ENCODE data around the gene PTTG1. TPM values are rescaled to one million over a fixed set of nuclear protein-coding genes. Genes with fewer than 3 reads are reported as not detected.

The PTTG1 gene
- total and polyA plus RNA-seq, 9 of the 15 experiments (the other 6 are each of a cell fraction or from before 2014, with no cell fraction given): 193 to 1,088 (median 349) TPM

- TF ChIP-seq CREB1 (IDR thresholded peaks at IDR 0.05) (no peak), CREB1 (CRISPR knock-in tag; IDR thresholded peaks at IDR 0.05) (no peak), U2AF1 (optimal IDR thresholded peaks at IDR 0.05; ENCODE audit: low read depth, low read length) (no peak), ZNF395 (CRISPR knock-in tag; IDR thresholded peaks at IDR 0.05) (0 out of 2 replicates have a peak, but pooled peaks have one; percentile 26), EP300 (IDR thresholded peaks at IDR 0.05; ENCODE audit: low read length) (peak; percentile 45; the same call in 1 of the 2 replicates), NCOA1 (IDR thresholded peaks at IDR 0.05; ENCODE audit: low read depth) (no peak), SIRT6 (IDR thresholded peaks at IDR 0.05; ENCODE audit: low read depth, low read length) (no peak), MXI1 (IDR thresholded peaks at IDR 0.05; ENCODE audit: low read depth, low read length) (no peak), NKRF (IDR thresholded peaks at IDR 0.05; ENCODE audit: borderline replicate concordance) (no peak), TRIM24 (IDR thresholded peaks at IDR 0.05) (peak in 1 of 2 experiments; percentile 27; a peak in 1 of 4 replicates), BHLHE40 (IDR thresholded peaks at IDR 0.05; ENCODE audit: low read length) (no peak), THRB (CRISPR knock-in tag; conservative IDR thresholded peaks at IDR 0.05) (no peak), USF1 (CRISPR knock-in tag; IDR thresholded peaks at IDR 0.05) (no peak), MBD2 (IDR thresholded peaks at IDR 0.05; ENCODE audit: borderline replicate concordance, low read depth) (no peak), ZNF584 (CRISPR knock-in tag; IDR thresholded peaks at IDR 0.05; ENCODE audit: low read depth) (no peak), ZHX1 (conservative IDR thresholded peaks at IDR 0.05; ENCODE audit: low read length) (no peak), NFYB (IDR thresholded peaks at IDR 0.05; ENCODE audit: extremely low read depth, insufficient read length) (no peak), HINFP (tag; conservative IDR thresholded peaks at IDR 0.05; ENCODE audit: low read depth) (no peak), PRPF4 (IDR thresholded peaks at IDR 0.05; ENCODE audit: insufficient read depth, low read depth, low read length, poor library complexity, severe bottlenecking) (no peak), BMI1 (IDR thresholded peaks at IDR 0.05; ENCODE audit: low read length) (no peak)
These were observed 43.3 kb upstream of the PTTG1 start (continued) for GRCh38 chr5:160378330-160378729.

Measured in K562 (cell line).